ENCODE measurements around the gene RNF144B. TPM values are rescaled to one million over a fixed set of nuclear protein-coding genes. Genes with fewer than 3 reads are reported as not detected.

Gene RNF144B
- total RNA-seq, 1 experiment from 2014 or later, result 8.2 TPM

- H3K4me3 Mint-ChIP-seq, result no peak overlapping the region
- DNase-seq (ENCODE audit: low spot score) (no peak), ATAC-seq (no peak)
- H3K4me1 Mint-ChIP-seq, result 0 out of 2 replicates have a peak, but pooled peaks cover 3% of the 10 kb centered on the region
- ChIA-PET CTCF (no interaction called here), POLR2A (no interaction called here)
- no peaks in the 10 kb centered on the region for H3K36me3 Mint-ChIP-seq
- no peaks in the 10 kb centered on the region for H3K27me3 Mint-ChIP-seq (ENCODE audit: low read depth)
- H3K9me3 Mint-ChIP-seq, result no peaks in the 10 kb centered on the region
- H3K27ac Mint-ChIP-seq, result no peak overlapping the region
- no peak for TF ChIP-seq ZNF121 (CRISPR knock-in tag; IDR thresholded peaks at IDR 0.05)
- TF ChIP-seq IRF1 (CRISPR knock-in tag; IDR thresholded peaks at IDR 0.05), result no peak
- TF ChIP-seq GRHL2 (CRISPR knock-in tag; IDR thresholded peaks at IDR 0.05; ENCODE audit: insufficient replicate concordance, severe bottlenecking), result no peak
- TF ChIP-seq, protein P1, sequence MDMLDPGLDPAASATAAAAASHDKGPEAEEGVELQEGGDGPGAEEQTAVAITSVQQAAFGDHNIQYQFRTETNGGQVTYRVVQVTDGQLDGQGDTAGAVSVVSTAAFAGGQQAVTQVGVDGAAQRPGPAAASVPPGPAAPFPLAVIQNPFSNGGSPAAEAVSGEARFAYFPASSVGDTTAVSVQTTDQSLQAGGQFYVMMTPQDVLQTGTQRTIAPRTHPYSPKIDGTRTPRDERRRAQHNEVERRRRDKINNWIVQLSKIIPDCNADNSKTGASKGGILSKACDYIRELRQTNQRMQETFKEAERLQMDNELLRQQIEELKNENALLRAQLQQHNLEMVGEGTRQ (CRISPR knock-in tag; IDR thresholded peaks at IDR 0.05), result no peak
- no peak for TF ChIP-seq ATF6 (CRISPR knock-in tag; IDR thresholded peaks at IDR 0.05)
- TF ChIP-seq ATF1 (CRISPR knock-in tag; IDR thresholded peaks at IDR 0.05), result no peak
- TF ChIP-seq NFYB (CRISPR knock-in tag; conservative IDR thresholded peaks at IDR 0.05; ENCODE audit: low read depth), result no peak
- TF ChIP-seq, protein P2, sequence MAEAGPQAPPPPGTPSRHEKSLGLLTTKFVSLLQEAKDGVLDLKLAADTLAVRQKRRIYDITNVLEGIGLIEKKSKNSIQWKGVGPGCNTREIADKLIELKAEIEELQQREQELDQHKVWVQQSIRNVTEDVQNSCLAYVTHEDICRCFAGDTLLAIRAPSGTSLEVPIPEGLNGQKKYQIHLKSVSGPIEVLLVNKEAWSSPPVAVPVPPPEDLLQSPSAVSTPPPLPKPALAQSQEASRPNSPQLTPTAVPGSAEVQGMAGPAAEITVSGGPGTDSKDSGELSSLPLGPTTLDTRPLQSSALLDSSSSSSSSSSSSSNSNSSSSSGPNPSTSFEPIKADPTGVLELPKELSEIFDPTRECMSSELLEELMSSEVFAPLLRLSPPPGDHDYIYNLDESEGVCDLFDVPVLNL (CRISPR knock-in tag; IDR thresholded peaks at IDR 0.05; ENCODE audit: borderline replicate concordance, low read depth), result no peak
- TF ChIP-seq ZNF416 (CRISPR knock-in tag; IDR thresholded peaks at IDR 0.05), result no peak
- no peak for TF ChIP-seq CDX4 (CRISPR knock-in tag; IDR thresholded peaks at IDR 0.05; ENCODE audit: borderline replicate concordance)
- no peak for TF ChIP-seq ETV6 (CRISPR knock-in tag; IDR thresholded peaks at IDR 0.05)
- TF ChIP-seq, protein P3, sequence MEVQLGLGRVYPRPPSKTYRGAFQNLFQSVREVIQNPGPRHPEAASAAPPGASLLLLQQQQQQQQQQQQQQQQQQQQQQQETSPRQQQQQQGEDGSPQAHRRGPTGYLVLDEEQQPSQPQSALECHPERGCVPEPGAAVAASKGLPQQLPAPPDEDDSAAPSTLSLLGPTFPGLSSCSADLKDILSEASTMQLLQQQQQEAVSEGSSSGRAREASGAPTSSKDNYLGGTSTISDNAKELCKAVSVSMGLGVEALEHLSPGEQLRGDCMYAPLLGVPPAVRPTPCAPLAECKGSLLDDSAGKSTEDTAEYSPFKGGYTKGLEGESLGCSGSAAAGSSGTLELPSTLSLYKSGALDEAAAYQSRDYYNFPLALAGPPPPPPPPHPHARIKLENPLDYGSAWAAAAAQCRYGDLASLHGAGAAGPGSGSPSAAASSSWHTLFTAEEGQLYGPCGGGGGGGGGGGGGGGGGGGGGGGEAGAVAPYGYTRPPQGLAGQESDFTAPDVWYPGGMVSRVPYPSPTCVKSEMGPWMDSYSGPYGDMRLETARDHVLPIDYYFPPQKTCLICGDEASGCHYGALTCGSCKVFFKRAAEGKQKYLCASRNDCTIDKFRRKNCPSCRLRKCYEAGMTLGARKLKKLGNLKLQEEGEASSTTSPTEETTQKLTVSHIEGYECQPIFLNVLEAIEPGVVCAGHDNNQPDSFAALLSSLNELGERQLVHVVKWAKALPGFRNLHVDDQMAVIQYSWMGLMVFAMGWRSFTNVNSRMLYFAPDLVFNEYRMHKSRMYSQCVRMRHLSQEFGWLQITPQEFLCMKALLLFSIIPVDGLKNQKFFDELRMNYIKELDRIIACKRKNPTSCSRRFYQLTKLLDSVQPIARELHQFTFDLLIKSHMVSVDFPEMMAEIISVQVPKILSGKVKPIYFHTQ (CRISPR knock-in tag; IDR thresholded peaks at IDR 0.05), result no peak
- TF ChIP-seq HMGA2 (CRISPR knock-in tag; IDR thresholded peaks at IDR 0.05), result no peak
- TF ChIP-seq SMAD4 (CRISPR knock-in tag; IDR thresholded peaks at IDR 0.05), result no peak
- TF ChIP-seq NFATC4 (CRISPR knock-in tag; IDR thresholded peaks at IDR 0.05), result no peak
- TF ChIP-seq MXD4 (CRISPR knock-in tag; IDR thresholded peaks at IDR 0.05; ENCODE audit: borderline replicate concordance), result no peak
- TF ChIP-seq, protein P4, sequence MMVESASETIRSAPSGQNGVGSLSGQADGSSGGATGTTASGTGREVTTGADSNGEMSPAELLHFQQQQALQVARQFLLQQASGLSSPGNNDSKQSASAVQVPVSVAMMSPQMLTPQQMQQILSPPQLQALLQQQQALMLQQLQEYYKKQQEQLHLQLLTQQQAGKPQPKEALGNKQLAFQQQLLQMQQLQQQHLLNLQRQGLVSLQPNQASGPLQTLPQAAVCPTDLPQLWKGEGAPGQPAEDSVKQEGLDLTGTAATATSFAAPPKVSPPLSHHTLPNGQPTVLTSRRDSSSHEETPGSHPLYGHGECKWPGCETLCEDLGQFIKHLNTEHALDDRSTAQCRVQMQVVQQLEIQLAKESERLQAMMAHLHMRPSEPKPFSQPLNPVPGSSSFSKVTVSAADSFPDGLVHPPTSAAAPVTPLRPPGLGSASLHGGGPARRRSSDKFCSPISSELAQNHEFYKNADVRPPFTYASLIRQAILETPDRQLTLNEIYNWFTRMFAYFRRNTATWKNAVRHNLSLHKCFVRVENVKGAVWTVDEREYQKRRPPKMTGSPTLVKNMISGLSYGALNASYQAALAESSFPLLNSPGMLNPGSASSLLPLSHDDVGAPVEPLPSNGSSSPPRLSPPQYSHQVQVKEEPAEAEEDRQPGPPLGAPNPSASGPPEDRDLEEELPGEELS (CRISPR knock-in tag; IDR thresholded peaks at IDR 0.05), result no peak
- TF ChIP-seq ZNF512 (CRISPR knock-in tag; IDR thresholded peaks at IDR 0.05; ENCODE audit: borderline replicate concordance), result no peak
Observed at GRCh38 chr6:18415207-18415606, 28.1 kb downstream of the RNF144B start.

All from WTC11 (cell line).